GM10248 (cell line): Measurements from ENCODE around the gene PTPN4.

Experiments
- CTCF ChIA-PET: fragments of 300-600 bp; sonication (Branson Sonifier 250); formaldehyde crosslinking; extraction: SDS; loops from one replicate; lab custom pipeline; 2021; ENCODE audit warnings: antibody characterized with exemption; lab: Yijun Ruan, JAX
- POLR2A ChIA-PET: fragments of 350-650 bp; sonication (Branson Sonifier 250); formaldehyde crosslinking; extraction: SDS; loops from one replicate; lab custom pipeline; 2020; ENCODE audit warnings: antibody characterized with exemption; lab: Yijun Ruan, JAX
- DNase-seq: peaks from one replicate; pipeline ENCODE4 v3.0.0; 2012; ENCODE audit errors: extremely low spot score
- CTCF ChIP-seq: IDR thresholded peaks from 2 replicates; pipeline ENCODE4 v1.5.1; 2012; ENCODE audit warnings: mild to moderate bottlenecking, low read depth; ENCODE audit errors: extremely low read depth, missing control alignments, control extremely low read depth

Gene PTPN4

GRCh38 chr2:119759451-119760236, at the start of gene PTPN4:
Gene PTPN4 (plus strand): TSS chr2:119759922. CDS start chr2:119809854, 49,932 bp downstream.
- peak; percentile 96 for DNase-seq
- CTCF ChIA-PET: interaction anchor here (1.1 to 2.5 kb wide), 4 partner anchors 9 to 416 kb away, joined by 3 to 12 read pairs (median 4); no protein-coding TSS in a partner anchor
- POLR2A ChIA-PET: interaction anchor here (0.7 kb wide), 2 partner anchors 9 to 245 kb away, joined by 3 to 4 read pairs; no protein-coding TSS in a partner anchor
- TF ChIP-seq CTCF: no peak

GRCh38 chr2:119710281-119710680, 49.4 kb upstream of the PTPN4 start:
- DNase-seq: no peak
- no peak for TF ChIP-seq CTCF
- ChIA-PET POLR2A (no interaction called here), CTCF (interaction anchor here (1.2 to 1.7 kb wide), 2 partner anchors 9 to 465 kb away, joined by 3 to 6 read pairs; no protein-coding TSS in a partner anchor)

- no peak for TF ChIP-seq CTCF
- ChIA-PET CTCF (interaction anchor here (1.6 to 1.7 kb wide), 2 partner anchors 8 to 464 kb away, joined by 4 to 6 read pairs; no protein-coding TSS in a partner anchor), POLR2A (no interaction called here)
- DNase-seq: no peak
Observed at GRCh38 chr2:119711352-119711751, 48.4 kb upstream of the PTPN4 start.

GRCh38 chr2:119712571-119712970, 47.2 kb upstream of the PTPN4 start:
- DNase-seq: no peak
- no peak for TF ChIP-seq CTCF
- ChIA-PET CTCF (interaction anchor here (1.1 to 1.6 kb wide), 2 partner anchors 9 to 10 kb away, joined by 3 to 4 read pairs; no protein-coding TSS in a partner anchor), POLR2A (no interaction called here)

- no peak for TF ChIP-seq CTCF
- ChIA-PET CTCF (interaction anchor here (0.8 to 1.1 kb wide), 2 partner anchors 10 to 462 kb away, joined by 3 read pairs; no protein-coding TSS in a partner anchor), POLR2A (no interaction called here)
- no peak for DNase-seq
Observed at GRCh38 chr2:119713819-119714490, 45.8 kb upstream of the PTPN4 start.
